HCT116 (cell line): Measurements from ENCODE around the gene LRIG1. TPM values are rescaled to one million over a fixed set of nuclear protein-coding genes. Genes with fewer than 3 reads are reported as not detected.

Experiments
- ATAC-seq: fragments of 200-7000 bp; cut with Tn5 transposase; 2 replicates; pipeline ENCODE4 v1.9.1; 2020; ENCODE audit warnings: mild to moderate bottlenecking, moderate library complexity
- BruUV-seq: library from RNA; stranded (reverse); fragments of 400-500 nt; replicated peaks from 2 replicates; lab custom pipeline; 2021; lab: Mats Ljungman, UMichigan
- CTCF ChIA-PET: fragments of 300-600 bp; sonication (Branson Sonifier 250); formaldehyde crosslinking; loops from one replicate; lab custom pipeline; 2021; ENCODE audit warnings: antibody characterized with exemption; lab: Charles Lee
- POLR2A ChIA-PET: fragments of 300-600, 350-600 bp; sonication (Branson Sonifier 250); formaldehyde crosslinking; loops from one replicate; lab custom pipeline; 2021; ENCODE audit warnings: antibody characterized with exemption; lab: Charles Lee
- RAD21 ChIA-PET, 2 experiments: fragments of 300-600 bp; sonication (Branson Sonifier 250); formaldehyde crosslinking; loops; one replicate each; lab custom pipeline; 2023; ENCODE audit warnings: low total read pairs in 2 of 2; ENCODE audit not compliant: uncharacterized antibody in 2 of 2, unreplicated experiment in 2 of 2, low non-redundant PET in 1 of 2; lab: Charles Lee
- DNase-seq: peaks from one replicate; pipeline ENCODE4 v3.0.0-alpha.2; 2010; ENCODE audit warnings: low read depth, low spot score
- H2AFZ ChIP-seq: fragments of 200-600 bp; shearing (Covaris generic), sonication (generic); 2 replicates; pipeline ENCODE4 v1.6.1; 2017; ENCODE audit warnings: low read depth, mixed run types, mixed read lengths, antibody characterized with exemption, low read length; ENCODE audit not compliant: poor library complexity, severe bottlenecking
- H3K27ac ChIP-seq: 2 replicates; pipeline ENCODE4 v1.5.1; 2012; ENCODE audit warnings: low read depth, low read length
- H3K27me3 ChIP-seq: fragments of 200-600 bp; sonication (generic); 2 replicates; pipeline ENCODE4 v1.6.1; 2016; ENCODE audit warnings: mixed run types, low read length, mixed read lengths; ENCODE audit not compliant: insufficient read depth
- H3K36me3 ChIP-seq, 2 experiments: fragments of 200-500 bp in 1 of 2; fragments of 200-600 bp in 1 of 2; sonication (Bioruptor generic) in 1 of 2; sonication (generic) in 1 of 2; 2 replicates each; pipeline versions ENCODE4 v1.5.1 to v1.6.1; 2014 to 2016; ENCODE audit warnings: low read length in 2 of 2, inconsistent platforms in 1 of 2, mixed read lengths in 1 of 2, mixed run types in 1 of 2; ENCODE audit not compliant: insufficient read depth in 2 of 2, control insufficient read depth in 1 of 2
- H3K4me1 ChIP-seq, 2 experiments: fragments of 200-600 bp in 1 of 2; sonication (generic) in 1 of 2; 2 replicates each; pipeline versions ENCODE4 v1.5.1 to v1.6.1; 2012 to 2017; ENCODE audit warnings: low read length in 2 of 2, inconsistent platforms in 1 of 2, mild to moderate bottlenecking in 1 of 2, mixed read lengths in 1 of 2, mixed run types in 1 of 2, moderate library complexity in 1 of 2; ENCODE audit not compliant: insufficient read depth in 2 of 2, control insufficient read depth in 1 of 2
- H3K4me2 ChIP-seq: fragments of 200-600 bp; sonication (generic); 2 replicates; pipeline ENCODE4 v1.6.1; 2017; ENCODE audit warnings: mixed run types, low read length, mixed read lengths
- H3K4me3 ChIP-seq, 2 experiments: fragments of 200-600 bp in 1 of 2; sonication (generic) in 1 of 2; replicated peaks in 1 of 2; 2 replicates each; pipeline ENCODE4 v1.5.1; 2011 to 2016; ENCODE audit warnings: low read length in 2 of 2, control low read depth in 1 of 2, low read depth in 1 of 2, mild to moderate bottlenecking in 1 of 2, mixed read lengths in 1 of 2, mixed run types in 1 of 2
- H3K79me2 ChIP-seq: fragments of 200-600 bp; sonication (generic); 2 replicates; pipeline ENCODE4 v1.6.1; 2017; ENCODE audit warnings: mild to moderate bottlenecking, mixed run types, low read length, moderate library complexity, mixed read lengths; ENCODE audit not compliant: insufficient read depth
- H3K9ac ChIP-seq: fragments of 200-600 bp; sonication (generic); 2 replicates; pipeline ENCODE4 v1.6.1; 2016; ENCODE audit warnings: low read length, mixed read lengths
- H3K9me2 ChIP-seq: fragments of 200-600 bp; sonication (generic), shearing (Covaris generic); 2 replicates; pipeline ENCODE4 v1.6.1; 2017; ENCODE audit warnings: mixed run types, mild to moderate bottlenecking, moderate library complexity; ENCODE audit not compliant: insufficient read depth
- H3K9me3 ChIP-seq, 2 experiments: fragments of 200-500 bp in 1 of 2; fragments of 200-600 bp in 1 of 2; sonication (Bioruptor generic) in 1 of 2; sonication (generic) in 1 of 2; 2 replicates each; pipeline ENCODE4 v1.6.1; 2014 to 2017; ENCODE audit warnings: low read length in 2 of 2, mixed read lengths in 2 of 2, inconsistent platforms in 1 of 2, low read depth in 1 of 2, mild to moderate bottlenecking in 1 of 2, mixed run types in 1 of 2, moderate library complexity in 1 of 2; ENCODE audit not compliant: control insufficient read depth in 1 of 2, insufficient read depth in 1 of 2
- H4K20me1 ChIP-seq: fragments of 200-600 bp; sonication (generic), shearing (Covaris generic); 2 replicates; pipeline ENCODE4 v1.6.1; 2017; ENCODE audit warnings: mixed run types, mild to moderate bottlenecking, moderate library complexity; ENCODE audit not compliant: insufficient read depth
- CBX3 ChIP-seq: IDR thresholded peaks from 2 replicates; pipeline ENCODE4 v1.6.1; 2012; ENCODE audit warnings: low read depth
- CTCF ChIP-seq, 3 experiments: fragments of 200-600 bp in 1 of 3; sonication (generic) in 1 of 3; IDR thresholded peaks in 2 of 3; conservative IDR thresholded peaks in 1 of 3; 2 replicates each; pipeline ENCODE4 v1.5.1; 2012 to 2017; ENCODE audit warnings: low read depth in 2 of 3, low read length in 2 of 3, antibody characterized with exemption in 1 of 3, borderline replicate concordance in 1 of 3, control low read depth in 1 of 3, mild to moderate bottlenecking in 1 of 3, mixed read lengths in 1 of 3, mixed run types in 1 of 3, moderate library complexity in 1 of 3; ENCODE audit not compliant: insufficient read depth in 1 of 3
- EGR1 ChIP-seq: IDR thresholded peaks from 2 replicates; pipeline ENCODE4 v1.6.1; 2012; ENCODE audit warnings: low read depth
- ELF1 ChIP-seq: IDR thresholded peaks from 2 replicates; pipeline ENCODE4 v1.6.1; 2012; ENCODE audit warnings: low read depth, borderline replicate concordance
- EZH2 ChIP-seq: fragments of 200-600 bp; sonication (generic); IDR thresholded peaks from 2 replicates; pipeline ENCODE4 v1.6.1; 2017; ENCODE audit warnings: antibody characterized with exemption, mixed run types
- EZH2phosphoT487 ChIP-seq: fragments of 200-600 bp; IDR thresholded peaks from 2 replicates; pipeline ENCODE4 v1.6.1; 2018; ENCODE audit warnings: antibody characterized with exemption, borderline replicate concordance
- JUND ChIP-seq: IDR thresholded peaks from 2 replicates; pipeline ENCODE4 v1.6.1; 2012
- MAX ChIP-seq: IDR thresholded peaks from 2 replicates; pipeline ENCODE4 v1.6.1; 2012
- POLR2A ChIP-seq: IDR thresholded peaks from 2 replicates; pipeline ENCODE4 v1.7.0; 2011; ENCODE audit warnings: borderline replicate concordance; ENCODE audit not compliant: insufficient read depth, insufficient read length; ENCODE audit errors: extremely low read depth
- POLR2AphosphoS5 ChIP-seq: IDR thresholded peaks from 2 replicates; pipeline ENCODE4 v1.6.1; 2011; ENCODE audit warnings: mild to moderate bottlenecking, low read depth, low read length, moderate library complexity
- RAD21 ChIP-seq: IDR thresholded peaks from 2 replicates; pipeline ENCODE4 v1.6.1; 2012; ENCODE audit warnings: low read depth, mild to moderate bottlenecking
- REST ChIP-seq: IDR thresholded peaks from 2 replicates; pipeline ENCODE4 v1.6.1; 2012; ENCODE audit warnings: low read depth
- SIN3A ChIP-seq: IDR thresholded peaks from 2 replicates; pipeline ENCODE4 v1.6.1; 2012; ENCODE audit warnings: low read depth
- SP1 ChIP-seq: IDR thresholded peaks from 2 replicates; pipeline ENCODE4 v1.6.1; 2012; ENCODE audit warnings: low read depth
- SRF ChIP-seq: IDR thresholded peaks from 2 replicates; pipeline ENCODE4 v1.6.1; 2012; ENCODE audit warnings: low read depth
- TCF7L2 ChIP-seq: IDR thresholded peaks from 2 replicates; pipeline ENCODE4 v1.7.0; 2011; ENCODE audit warnings: borderline replicate concordance, inconsistent platforms; ENCODE audit not compliant: insufficient read depth, insufficient read length; ENCODE audit errors: extremely low read depth
- YY1 ChIP-seq: IDR thresholded peaks from 2 replicates; pipeline ENCODE4 v1.6.1; 2011; ENCODE audit warnings: low read length, low read depth, moderate library complexity, mild to moderate bottlenecking; ENCODE audit not compliant: insufficient replicate concordance; ENCODE audit errors: extremely low read depth
- ZBTB33 ChIP-seq: IDR thresholded peaks from 2 replicates; pipeline ENCODE4 v1.6.1; 2011; ENCODE audit warnings: mild to moderate bottlenecking, low read length, moderate library complexity; ENCODE audit not compliant: insufficient replicate concordance; ENCODE audit errors: extremely low read depth
- ZFX ChIP-seq: fragments of 450-650 bp; IDR thresholded peaks from 2 replicates; pipeline ENCODE4 v1.6.1; 2017
- ZNF274 ChIP-seq: fragments of 200-500 bp; sonication (Bioruptor generic); IDR thresholded peaks from 2 replicates; pipeline ENCODE4 v1.6.1; 2014; ENCODE audit warnings: mild to moderate bottlenecking, low read depth, low read length, inconsistent platforms
- intact Hi-C: fragments of 100-400 bp; cut with micrococcal nuclease; formaldehyde crosslinking; loops from 2 replicates; pipeline ENCODE4 v1.10.0; 2022
- total RNA-seq: library from RNA; stranded (reverse); gene quantifications from one replicate; pipeline ENCODE4 v1.2.1, GENCODE V29; 2021; ENCODE audit not compliant: unreplicated experiment

Gene LRIG1
- total RNA-seq, 1 experiment from 2014 or later, result 3.1 TPM

- no peak for DNase-seq
- Histone ChIP-seq H3K9me3 (no peaks in the 10 kb centered on the region), H3K9ac (no peak overlapping the region), H3K4me1 (no peaks in the 10 kb centered on the region), H3K79me2 (no peaks in the 10 kb centered on the region), H3K4me3 (no peak overlapping the region), H3K9me2 (no peaks in the 10 kb centered on the region), H3K27ac (no peak overlapping the region), H2AFZ (no peak overlapping the region), H4K20me1 (no peaks in the 10 kb centered on the region), H3K27me3 (no peaks in the 10 kb centered on the region), H3K4me2 (no peak overlapping the region), H3K36me3 (no peaks in the 10 kb centered on the region)
- ChIA-PET POLR2A (no interaction called here), RAD21 (no interaction called here), CTCF (no interaction called here)
- intact Hi-C loops, result no loop called here
- TF ChIP-seq SP1 (no peak), SIN3A (no peak), ZNF274 (no peak), CBX3 (no peak), TCF7L2 (no peak), EGR1 (no peak), REST (no peak), EZH2phosphoT487 (no peak), POLR2A (no peak), ZBTB33 (no peak), SRF (no peak), POLR2AphosphoS5 (no peak), EZH2 (no peak), ZFX (no peak), ELF1 (no peak), YY1 (no peak), MAX (no peak), CTCF (IDR thresholded peaks at IDR 0.05 in 2 of 3, conservative IDR thresholded peaks at IDR 0.05 in 1 of 3; ENCODE audit: borderline replicate concordance in 1 of 3, insufficient read depth in 1 of 3, low read depth in 2 of 3, low read length in 2 of 3) (no peak), JUND (no peak), RAD21 (no peak)
- no TSS peak for BruUV-seq
- ATAC-seq, result no peak
Observed at GRCh38 chr3:66344391-66344811, 156.4 kb downstream of the LRIG1 start.
